Esophagus squamous epithelium (tissue), 5 donors: Measurements from ENCODE around the gene BACH2. TPM values are rescaled to one million over a fixed set of nuclear protein-coding genes. Genes with fewer than 3 reads are reported as not detected.

Experiments
- DNase-seq: peaks from one replicate; lab custom pipeline; 2025; lab: John Stamatoyannopoulos, UW
- H3K27ac ChIP-seq, 4 donors: fragments of 200-600 bp; sonication (generic); one replicate each; pipeline ENCODE4 v1.5.1; 2016 to 2019; ENCODE audit warnings: mild to moderate bottlenecking in 1 of 4
- H3K27me3 ChIP-seq, 4 donors: fragments of 200-600 bp; sonication (generic); 1 replicate in 3 of 4; 2 replicates in 1 of 4; pipeline versions ENCODE4 v1.5.1 to v1.6.0; 2017 to 2021; ENCODE audit warnings: antibody characterized with exemption in 1 of 4
- H3K36me3 ChIP-seq, 3 donors: fragments of 200-600 bp; sonication (generic); one replicate each; pipeline ENCODE4 v1.5.1; 2016 to 2019
- H3K4me1 ChIP-seq, 3 donors: fragments of 200-600 bp; sonication (generic); one replicate each; pipeline ENCODE4 v1.5.1; 2017 to 2019
- H3K4me3 ChIP-seq, 4 donors: fragments of 200-600 bp; sonication (generic); 1 replicate in 3 of 4; 2 replicates in 1 of 4; pipeline ENCODE4 v1.5.1; 2016 to 2019; ENCODE audit warnings: mild to moderate bottlenecking in 2 of 4, moderate library complexity in 1 of 4
- H3K9me3 ChIP-seq, 3 donors: fragments of 200-600 bp; sonication (generic); one replicate each; pipeline ENCODE4 v1.5.1; 2016 to 2019
- CTCF ChIP-seq, 6 experiments: fragments of 450-650 bp in 4 of 6; fragments of 200-600 bp in 2 of 6; sonication (generic) in 2 of 6; IDR thresholded peaks; one replicate each; pipeline ENCODE4 v1.5.1; 2016 to 2019; ENCODE audit warnings: antibody characterized with exemption in 6 of 6, mild to moderate bottlenecking in 4 of 6, moderate library complexity in 4 of 6
- POLR2A ChIP-seq, 4 donors: fragments of 450-650 bp; IDR thresholded peaks; one replicate each; pipeline ENCODE4 v1.6.1; 2017; ENCODE audit warnings: antibody characterized with exemption in 4 of 4, mild to moderate bottlenecking in 4 of 4, moderate library complexity in 3 of 4
- WGBS, 2 donors: methylation state at CpG; one replicate each; pipeline ENCODE4 v1.1.5; 2018; 5-methylcytosine and 5-hydroxymethylcytosine counted together
- intact Hi-C: fragments of 100-400 bp; cut with DNase I; formaldehyde crosslinking; loops from one replicate; pipeline ENCODE4 v1.15.0; 2022
- total RNA-seq, 4 donors: library from RNA; depleted of rRNA; stranded (reverse); fragments of >200 nt; gene quantifications; one replicate each; pipeline ENCODE4 v1.1.0, GENCODE V29; 2016
- donor health status: DM: yes; HTN: yes; CAD: no.

BACH2 gene
- total RNA-seq, 4 donors from 2014 or later = 0.22 to 6.1 (median 0.66) TPM

DNA sequence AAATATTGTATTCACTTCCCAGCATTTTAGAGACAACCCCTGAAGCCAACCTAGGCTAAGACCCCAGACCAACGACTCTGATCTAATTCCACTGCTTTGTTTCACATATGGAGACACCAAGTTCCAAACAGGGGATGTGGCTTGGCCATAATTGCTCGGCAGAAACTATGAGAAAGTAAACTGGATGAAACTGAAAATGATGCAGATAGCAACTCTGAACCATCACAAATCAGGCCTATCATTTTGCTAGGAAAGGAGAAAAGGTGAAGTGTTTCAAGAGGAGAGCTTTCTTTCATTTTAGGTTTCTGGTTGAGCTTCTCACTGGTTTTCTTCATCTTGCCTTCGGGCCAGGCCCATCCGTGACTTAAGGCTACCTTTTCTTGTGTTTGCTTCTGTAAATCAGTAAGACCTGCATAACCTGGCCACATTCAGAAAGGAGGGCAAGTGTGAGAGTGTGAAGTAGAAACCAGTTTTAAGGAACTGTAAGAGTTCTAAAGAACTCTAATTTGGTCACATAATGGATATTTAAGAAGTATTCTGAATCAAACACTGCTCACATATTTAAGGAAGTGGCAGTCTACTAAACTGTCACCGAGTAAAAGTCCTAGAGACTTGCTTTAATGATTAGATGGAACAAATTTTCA, 105.8 kb downstream of the BACH2 start:
- TF ChIP-seq POLR2A (IDR thresholded peaks at IDR 0.05) (no peak), CTCF (IDR thresholded peaks at IDR 0.05) (no peak)
- H3K9me3 ChIP-seq = no peaks in the 10 kb centered on the region
- no peak overlapping the region for H3K27ac ChIP-seq
- WGBS, 2 donors = 60 to 87% methylated on average over 5 of the region's 5 CpGs
- no peak for DNase-seq
- no peaks in the 10 kb centered on the region for H3K36me3 ChIP-seq
- H3K4me1 ChIP-seq = peaks cover 0 to 24% (median 6%) of the 10 kb centered on the region in 3 donors
- H3K4me3 ChIP-seq = no peak overlapping the region
- intact Hi-C loops = no loop called here
- no peaks in the 10 kb centered on the region for H3K27me3 ChIP-seq

- no peak overlapping the region for H3K27ac ChIP-seq
- no peak for DNase-seq
- no peaks in the 10 kb centered on the region for H3K36me3 ChIP-seq
- 83 to 98% methylated on average over 4 of the region's 4 CpGs for WGBS, 2 donors
- TF ChIP-seq POLR2A (IDR thresholded peaks at IDR 0.05) (no peak), CTCF (IDR thresholded peaks at IDR 0.05) (no peak)
- intact Hi-C loops = no loop called here
- no peak overlapping the region for H3K4me3 ChIP-seq
- no peaks in the 10 kb centered on the region for H3K9me3 ChIP-seq
- no peaks in the 10 kb centered on the region for H3K27me3 ChIP-seq
- peaks cover 0 to 24% (median 6%) of the 10 kb centered on the region in 3 donors for H3K4me1 ChIP-seq
These were observed 106.5 kb downstream of the BACH2 start for GRCh38 chr6:90190131-90190530.

DNA sequence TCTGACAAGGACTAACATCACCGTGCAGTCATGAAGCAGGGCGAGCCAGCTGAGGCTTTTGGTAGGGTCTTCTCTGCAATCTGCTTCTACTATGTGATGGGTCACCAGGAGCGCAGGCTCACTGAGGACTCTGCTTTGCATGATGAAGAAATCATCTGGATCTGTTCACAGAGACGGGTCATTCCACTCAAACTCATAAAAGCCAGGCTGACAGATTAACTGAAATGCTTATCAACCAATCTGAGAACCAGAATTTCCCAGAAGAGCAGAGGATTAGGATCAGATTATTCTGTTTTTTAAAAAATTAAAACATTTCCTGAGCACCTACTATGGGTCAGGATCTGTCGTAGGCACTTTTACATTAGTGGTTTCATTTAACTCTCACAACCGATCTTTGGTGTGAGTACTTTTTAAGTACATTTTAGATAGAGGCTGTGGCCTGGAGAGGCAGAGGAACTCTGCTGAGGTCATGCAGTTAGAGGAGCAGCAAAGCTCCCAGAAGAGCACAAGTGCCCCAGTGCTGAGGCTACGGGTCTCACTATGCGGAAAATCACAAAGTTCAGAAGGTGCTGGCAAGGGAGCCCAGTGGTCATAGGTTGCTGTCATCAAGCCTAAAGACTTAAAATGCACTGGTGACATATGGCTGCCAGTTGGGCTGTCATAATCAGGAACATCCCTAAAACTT, 109.1 kb downstream of the BACH2 start:
- no peak for TF ChIP-seq POLR2A (IDR thresholded peaks at IDR 0.05)
- TF ChIP-seq CTCF (IDR thresholded peaks at IDR 0.05) = no peak
- peaks cover 0 to 28% (median 6%) of the 10 kb centered on the region in 3 donors for H3K4me1 ChIP-seq
- no peaks in the 10 kb centered on the region for H3K27me3 ChIP-seq
- 70% methylated on average over 8 of the region's 8 CpGs for WGBS, 2 donors
- no peak overlapping the region for H3K4me3 ChIP-seq
- no peak for DNase-seq
- no peak overlapping the region for H3K27ac ChIP-seq
- H3K36me3 ChIP-seq = no peaks in the 10 kb centered on the region
- intact Hi-C loops = no loop called here
- no peaks in the 10 kb centered on the region for H3K9me3 ChIP-seq

DNA sequence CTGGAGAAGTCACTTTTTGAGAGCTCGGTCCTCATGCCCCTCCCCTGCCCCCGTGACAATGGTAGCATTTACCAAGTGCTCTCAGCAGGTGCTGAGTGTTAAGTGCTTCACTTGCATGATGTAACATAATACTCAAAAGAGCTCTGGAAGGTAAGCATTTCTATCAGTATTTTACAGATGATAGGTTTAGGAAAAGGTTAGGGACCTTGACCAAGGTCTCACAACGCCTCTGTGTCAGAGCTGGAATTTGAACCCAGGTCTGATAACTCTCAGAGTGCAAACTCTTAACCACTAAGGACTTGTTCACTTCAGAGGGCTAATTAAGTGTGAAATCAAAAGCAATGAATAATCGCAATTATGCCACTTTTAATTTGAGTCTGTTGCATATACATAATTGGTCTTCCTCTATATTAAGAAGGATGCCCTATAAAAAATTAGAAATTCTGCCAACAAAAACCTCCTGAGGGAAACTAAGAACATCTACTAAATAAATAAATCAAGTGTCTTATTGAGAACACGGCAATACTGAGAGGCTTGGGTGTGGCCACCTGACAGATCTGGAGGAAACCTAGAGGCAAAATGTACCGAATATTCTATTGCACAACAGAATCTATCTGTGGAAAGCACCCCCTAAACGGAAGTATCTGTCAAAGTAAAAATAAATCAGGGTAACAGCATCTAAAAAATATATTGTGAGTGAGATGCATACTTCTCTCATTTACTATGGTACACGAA, 109.8 kb downstream of the BACH2 start:
- WGBS, 2 donors = 38 to 45% methylated on average over 8 of the region's 8 CpGs
- H3K27me3 ChIP-seq = no peaks in the 10 kb centered on the region
- H3K4me3 ChIP-seq = no peak overlapping the region
- no peak for TF ChIP-seq CTCF (IDR thresholded peaks at IDR 0.05)
- no peak for TF ChIP-seq POLR2A (IDR thresholded peaks at IDR 0.05)
- intact Hi-C loops = no loop called here
- H3K4me1 ChIP-seq = peaks cover 0 to 28% (median 6%) of the 10 kb centered on the region in 3 donors
- H3K36me3 ChIP-seq = no peaks in the 10 kb centered on the region
- no peak for DNase-seq
- H3K27ac ChIP-seq = no peak overlapping the region
- no peaks in the 10 kb centered on the region for H3K9me3 ChIP-seq

DNA sequence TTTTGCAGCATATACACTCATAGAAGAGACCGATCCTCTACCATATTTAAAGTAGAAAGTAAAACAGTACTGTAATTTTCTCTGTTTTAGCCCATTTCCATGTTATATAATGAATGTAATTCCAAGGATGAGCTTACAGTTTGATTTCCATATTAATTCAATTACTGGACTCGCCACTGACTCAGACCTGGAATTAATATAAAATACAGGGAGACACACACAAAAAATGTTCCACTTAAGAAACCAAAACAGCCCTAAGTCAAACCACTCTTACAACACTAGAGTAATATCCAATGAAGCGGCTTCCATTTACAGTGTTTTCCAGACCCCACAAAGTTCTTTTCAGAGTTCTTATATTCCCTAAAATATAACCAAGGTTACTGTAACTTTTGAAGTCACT, 110.6 kb downstream of the BACH2 start:
- no peak for DNase-seq
- WGBS, 2 donors = 94 to 95% methylated on average over 3 of the region's 3 CpGs
- H3K36me3 ChIP-seq = no peaks in the 10 kb centered on the region
- H3K4me1 ChIP-seq = peaks cover 0 to 28% (median 6%) of the 10 kb centered on the region in 3 donors
- TF ChIP-seq POLR2A (IDR thresholded peaks at IDR 0.05) = no peak
- TF ChIP-seq CTCF (IDR thresholded peaks at IDR 0.05) = no peak
- intact Hi-C loops = no loop called here
- H3K4me3 ChIP-seq = no peak overlapping the region
- no peaks in the 10 kb centered on the region for H3K9me3 ChIP-seq
- H3K27me3 ChIP-seq = no peaks in the 10 kb centered on the region
- H3K27ac ChIP-seq = no peak overlapping the region
